ENCODE data around the gene EFCAB6. TPM values are rescaled to one million over a fixed set of nuclear protein-coding genes. Genes with fewer than 3 reads are reported as not detected.

The EFCAB6 gene
- polyA plus RNA-seq, 3 donors = 0.76 to 0.98 TPM; not detected in 1

DNA sequence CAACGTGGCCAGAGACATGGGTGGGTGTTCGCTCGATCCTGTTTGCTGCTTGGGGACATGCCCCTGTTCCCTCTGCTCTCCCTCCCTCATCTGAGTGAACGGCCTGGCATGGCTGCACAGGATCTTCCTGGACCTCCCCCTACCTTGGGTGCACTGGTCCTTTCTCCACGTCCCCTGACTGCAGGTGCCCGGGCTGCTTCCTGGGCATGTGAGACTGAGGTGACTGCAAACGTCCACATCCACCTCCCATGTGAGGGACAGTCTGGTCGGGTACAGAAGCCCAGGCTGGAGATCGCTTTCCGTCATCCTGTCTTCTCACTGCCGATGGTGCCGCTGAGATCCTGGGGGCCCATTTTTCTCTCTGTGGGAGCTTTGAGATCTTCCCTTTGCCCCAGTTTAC lies 38.4 kb upstream of the EFCAB6 start:
- WGBS, 3 donors = 70 to 74% (median 72%) methylated on average over 12 of the region's 12 CpGs
- no peak overlapping the region for H3K27ac ChIP-seq (ENCODE audit: low read depth, low read length)

DNA sequence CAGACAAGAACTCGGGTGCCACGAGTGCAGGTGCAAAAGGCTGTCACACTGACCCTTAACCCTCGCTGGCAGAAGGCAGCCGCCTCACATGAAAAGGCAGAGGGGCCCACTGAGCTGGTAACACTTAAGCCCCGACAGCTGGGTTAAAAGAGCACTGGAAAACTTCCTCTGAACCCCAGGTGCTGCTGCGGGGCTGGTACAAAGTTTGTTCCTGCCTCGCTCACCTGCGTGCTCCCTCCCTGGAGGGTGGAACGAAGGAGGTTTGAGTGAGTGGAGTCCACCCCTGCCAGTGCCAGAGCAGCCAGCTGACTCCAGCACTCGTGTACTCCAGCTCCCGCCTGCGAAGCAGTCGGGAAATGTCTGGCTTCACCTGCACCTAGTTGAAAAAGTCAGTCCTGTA lies 37.6 kb upstream of the EFCAB6 start:
- WGBS, 3 donors = 71 to 83% (median 81%) methylated on average over 13 of the region's 13 CpGs
- no peak overlapping the region for H3K27ac ChIP-seq (ENCODE audit: low read depth, low read length)

DNA sequence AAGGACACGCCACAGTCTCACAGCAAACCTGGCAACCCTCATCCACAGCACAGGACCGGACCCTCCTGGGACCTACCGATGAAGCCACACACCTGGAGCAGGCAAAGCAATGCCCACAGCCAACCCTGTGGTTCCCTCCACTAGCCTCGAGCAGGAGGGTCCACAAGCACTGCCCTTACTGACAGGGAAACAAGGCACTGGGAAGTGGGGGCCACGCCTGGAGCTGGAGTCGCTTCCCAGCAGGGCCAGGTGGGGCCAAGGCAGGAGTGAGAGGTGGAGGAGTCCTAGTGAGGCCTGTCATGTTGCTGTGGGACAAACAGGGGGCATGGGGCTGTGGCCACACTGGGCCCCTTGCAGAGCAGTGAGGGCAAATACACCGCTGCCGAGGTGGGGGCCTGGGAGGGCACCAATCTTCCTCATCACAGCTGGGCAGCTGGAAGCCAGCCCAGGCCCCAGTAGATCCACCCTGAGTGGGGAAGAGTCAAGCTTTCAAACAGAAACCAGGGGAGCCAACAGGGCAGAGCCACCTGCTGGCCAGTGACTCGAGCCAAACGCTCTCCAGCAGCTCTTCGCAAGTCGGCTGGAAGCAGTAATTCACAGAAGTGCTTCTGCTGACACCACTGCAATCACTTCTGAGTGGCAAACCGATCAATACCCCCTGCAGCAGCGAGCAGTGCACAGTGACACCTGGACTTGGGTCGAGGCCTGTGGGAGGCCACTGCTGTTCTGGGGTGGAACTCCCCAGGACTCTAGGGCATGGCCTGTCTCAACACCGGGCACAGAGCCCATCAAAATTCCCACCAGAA lies 36.5 kb upstream of the EFCAB6 start:
- 39 to 58% (median 52%) methylated on average over 16 of the region's 16 CpGs for WGBS, 3 donors
- H3K27ac ChIP-seq (ENCODE audit: low read depth, low read length) = no peak overlapping the region

DNA sequence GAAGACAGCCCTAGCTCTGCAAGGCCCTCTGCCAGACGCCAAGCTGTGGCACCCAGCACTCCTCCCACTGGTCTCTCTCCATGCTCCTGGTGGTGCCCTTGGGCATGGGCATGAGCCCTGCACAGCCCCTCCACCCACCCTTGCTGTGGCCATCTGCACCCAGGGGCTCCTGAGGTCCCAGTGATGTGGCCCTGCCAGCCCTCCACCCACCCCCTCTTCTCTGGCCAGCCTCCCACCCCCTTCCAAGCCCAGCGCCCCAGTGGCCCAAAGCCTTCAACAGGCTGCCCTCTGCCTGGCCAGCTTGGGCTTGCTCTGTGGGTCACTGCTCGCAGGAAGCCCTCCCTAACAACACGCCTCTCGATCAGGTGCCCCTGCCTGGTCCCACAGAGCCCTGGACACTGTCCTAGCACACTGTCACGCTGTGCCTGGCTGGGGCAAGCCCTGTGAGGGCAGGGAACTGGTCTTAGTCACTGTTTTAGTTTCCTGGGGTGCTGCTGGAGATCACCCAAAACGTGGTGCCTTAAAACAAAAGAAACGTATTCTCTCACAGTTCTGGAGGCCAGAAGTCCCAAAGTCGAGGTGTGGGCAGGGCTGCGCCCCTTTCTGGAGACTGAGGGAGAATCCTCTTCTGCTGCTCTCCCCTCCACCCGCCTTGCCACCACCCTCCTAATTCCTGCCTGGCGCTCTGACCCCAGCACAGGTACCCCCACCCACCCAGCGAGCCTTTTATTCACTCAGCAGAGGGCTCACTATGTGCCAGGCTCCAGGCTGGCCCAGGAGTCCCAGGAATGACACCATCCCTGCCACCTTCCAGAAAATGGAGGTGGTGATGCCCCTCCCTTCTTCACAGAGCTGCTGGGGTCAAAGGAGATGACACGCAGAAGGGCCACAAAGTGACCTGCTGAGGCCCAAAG lies 35.5 kb upstream of the EFCAB6 start:
- WGBS, 3 donors = 83 to 89% (median 85%) methylated on average over 14 of the region's 14 CpGs
- H3K27ac ChIP-seq (ENCODE audit: low read depth, low read length) = no peak overlapping the region

DNA sequence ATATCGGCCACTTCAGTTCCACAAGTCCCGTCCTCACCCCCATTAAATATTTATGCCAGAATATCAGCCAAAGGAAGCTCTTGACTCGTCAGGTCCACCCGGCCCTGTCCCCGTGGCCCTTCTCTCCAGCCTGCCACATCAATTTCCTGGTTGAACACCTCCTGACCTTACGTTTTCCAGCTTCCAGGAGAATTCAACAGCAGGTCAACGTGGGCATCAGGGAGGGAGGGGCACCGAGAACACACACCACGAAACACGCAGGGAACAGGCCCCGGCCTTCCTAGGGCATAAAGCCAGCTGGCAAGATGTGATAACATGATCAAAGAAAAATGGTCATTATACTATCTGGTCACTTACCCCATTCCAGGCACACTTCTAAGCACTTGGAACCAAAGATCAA lies 34.9 kb upstream of the EFCAB6 start:
- no peak overlapping the region for H3K27ac ChIP-seq (ENCODE audit: low read depth, low read length)
- 57 to 82% (median 68%) methylated on average over 11 of the region's 11 CpGs for WGBS, 3 donors

DNA sequence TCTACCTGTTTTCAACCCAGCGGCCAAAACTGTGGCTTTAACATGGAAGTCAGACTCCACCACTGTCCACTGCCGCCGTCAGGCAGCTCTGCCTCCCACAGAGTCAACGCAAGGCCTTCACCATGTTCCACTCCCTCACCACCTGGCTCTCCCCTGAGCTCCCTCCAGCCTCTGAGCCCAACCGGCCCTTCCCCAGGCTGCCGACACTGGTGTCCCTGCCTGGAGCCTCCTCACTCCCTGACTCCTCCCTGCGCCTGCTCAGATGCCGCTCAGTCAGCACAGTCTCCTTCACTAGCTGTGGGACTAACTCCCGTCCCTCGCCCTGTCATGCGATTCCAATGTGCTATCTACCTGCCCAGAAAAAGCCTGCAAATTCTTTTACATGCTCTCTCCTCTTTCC lies 33.9 kb upstream of the EFCAB6 start:
- no peak overlapping the region for H3K27ac ChIP-seq (ENCODE audit: low read depth, low read length)
- WGBS, 3 donors = 75 to 80% (median 78%) methylated on average over 11 of the region's 11 CpGs

DNA sequence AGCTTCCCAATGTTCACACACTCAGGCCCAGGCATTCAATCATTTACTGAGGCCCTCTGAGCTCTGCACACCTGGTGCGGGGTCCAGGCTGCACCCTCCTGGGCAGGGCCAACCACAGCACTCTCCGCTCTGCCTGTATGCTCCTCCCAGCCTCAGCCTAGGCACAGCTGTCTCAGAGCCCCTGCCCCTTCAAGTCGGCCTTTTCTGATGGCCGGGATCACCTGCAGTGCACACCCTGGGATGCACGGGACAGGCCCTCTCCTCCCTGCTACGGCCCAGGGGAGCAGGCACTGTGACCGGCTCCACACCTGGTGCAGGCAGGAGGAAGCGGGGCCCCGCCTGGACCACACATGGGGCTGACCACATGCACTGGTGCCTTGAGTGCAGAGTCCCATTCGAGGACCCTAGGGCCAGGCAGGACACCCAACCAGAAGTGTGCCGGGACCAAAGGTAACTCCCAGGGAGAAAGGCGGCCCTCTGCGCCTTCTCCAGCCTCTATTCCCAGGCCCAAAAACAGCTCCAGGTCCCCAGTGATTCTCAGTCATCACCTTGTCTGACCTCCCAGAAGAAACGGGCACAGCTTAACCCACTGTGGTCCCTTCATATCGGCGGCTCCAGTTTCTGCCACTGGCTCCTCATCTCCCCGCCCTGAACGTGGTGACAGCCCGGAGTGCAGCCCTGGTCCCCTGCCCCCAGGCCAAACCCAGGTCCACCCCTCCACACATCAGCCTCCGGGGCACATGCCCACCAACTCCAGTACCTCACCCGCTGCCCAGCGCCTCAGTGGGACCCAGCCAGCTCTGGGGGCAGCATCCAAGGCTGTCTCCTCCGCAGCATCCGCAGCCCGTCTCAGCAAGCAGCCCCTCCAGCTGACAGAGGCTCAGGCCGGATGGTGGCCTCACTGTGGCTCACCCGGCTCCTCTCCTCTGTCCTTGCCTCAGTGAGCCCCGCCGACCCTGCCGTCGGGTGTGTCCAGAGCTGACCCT lies 32.7 kb upstream of the EFCAB6 start:
- 78 to 85% (median 84%) methylated on average over 29 to 31 of the region's 31 CpGs for WGBS, 3 donors
- H3K27ac ChIP-seq (ENCODE audit: low read depth, low read length) = no peak overlapping the region

DNA sequence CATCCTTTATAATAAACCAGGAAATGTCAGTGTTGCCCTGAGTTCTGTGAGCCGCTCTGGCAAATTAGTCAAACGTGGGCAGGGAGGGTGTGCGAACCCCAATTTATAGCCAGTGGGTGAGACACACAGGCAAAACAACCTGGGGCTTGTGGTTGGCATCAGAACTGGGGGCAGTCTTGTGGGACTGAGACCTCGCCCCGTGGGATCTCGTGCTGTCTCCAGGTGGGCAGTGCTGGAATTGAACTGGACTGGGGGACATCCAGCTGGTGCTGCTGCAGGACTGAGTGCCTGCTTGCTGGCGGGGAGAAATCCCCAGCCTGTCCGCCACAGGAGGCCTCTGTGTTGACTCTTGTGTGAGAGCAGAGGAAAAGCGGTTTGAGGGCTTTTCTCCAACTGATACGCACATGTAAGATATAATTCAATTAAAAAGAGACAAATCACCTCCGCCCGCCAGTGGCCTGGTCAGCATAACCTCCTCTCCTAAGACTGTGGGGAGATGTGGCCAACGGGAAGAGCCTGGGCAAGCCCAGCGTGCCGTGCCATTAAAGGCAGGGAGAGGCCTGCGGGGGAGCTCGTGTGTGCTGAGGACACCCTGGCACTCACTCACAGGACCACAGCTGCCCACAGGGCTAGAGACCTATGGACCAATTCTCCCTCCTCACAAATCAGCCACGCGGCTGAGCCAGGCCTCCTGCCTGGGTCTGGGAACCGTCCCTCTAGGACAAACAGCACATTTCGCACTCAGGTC lies 31.9 kb upstream of the EFCAB6 start:
- no peak overlapping the region for H3K27ac ChIP-seq (ENCODE audit: low read depth, low read length)
- 79 to 84% (median 82%) methylated on average over 20 to 21 of the region's 21 CpGs for WGBS, 3 donors

DNA sequence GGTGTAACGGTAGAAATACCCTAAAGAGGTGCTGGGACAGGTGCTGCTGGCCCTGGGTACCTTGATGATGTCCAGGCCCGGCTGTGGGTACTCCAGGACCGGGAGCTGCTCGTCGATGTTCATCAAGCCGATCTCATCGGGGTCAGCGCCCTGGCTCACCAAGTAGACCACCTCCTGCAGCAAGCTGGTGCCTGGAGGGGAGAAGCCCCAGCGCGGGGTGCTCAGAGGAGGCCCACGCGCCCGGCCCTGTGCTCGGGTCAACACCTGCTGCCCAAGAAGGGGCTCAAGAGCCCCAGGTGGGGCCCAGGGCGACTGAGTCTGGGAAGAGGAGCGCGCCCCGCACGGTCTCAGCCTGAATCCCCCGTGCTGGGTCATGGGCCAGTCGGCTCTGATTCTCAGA lies 29.6 kb upstream of the EFCAB6 start:
- WGBS, 3 donors = 88 to 89% (median 88%) methylated on average over 21 of the region's 21 CpGs
- H3K27ac ChIP-seq (ENCODE audit: low read depth, low read length) = no peak overlapping the region

DNA sequence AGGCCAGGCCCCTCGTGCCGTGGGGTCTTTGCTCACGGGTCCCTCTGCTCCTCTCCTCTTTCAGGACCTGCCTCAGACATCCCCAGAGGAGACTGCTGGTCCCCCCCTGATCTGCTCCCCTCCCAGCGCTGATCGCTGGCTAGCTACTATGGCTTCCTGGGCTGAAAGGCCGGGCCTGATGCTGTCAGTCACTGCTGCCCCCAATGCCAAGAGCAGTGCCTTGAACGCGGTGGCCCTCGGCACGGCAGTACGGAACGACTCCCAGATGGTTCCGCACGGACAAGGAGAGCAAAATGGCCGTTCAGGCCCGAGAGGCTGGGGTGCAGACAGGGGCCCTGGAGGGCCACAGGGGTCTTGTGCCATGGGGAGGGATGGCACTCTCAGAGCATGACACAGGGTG lies 28.7 kb upstream of the EFCAB6 start:
- no peak overlapping the region for H3K27ac ChIP-seq (ENCODE audit: low read depth, low read length)
- 84 to 89% (median 85%) methylated on average over 16 of the region's 16 CpGs for WGBS, 3 donors

DNA sequence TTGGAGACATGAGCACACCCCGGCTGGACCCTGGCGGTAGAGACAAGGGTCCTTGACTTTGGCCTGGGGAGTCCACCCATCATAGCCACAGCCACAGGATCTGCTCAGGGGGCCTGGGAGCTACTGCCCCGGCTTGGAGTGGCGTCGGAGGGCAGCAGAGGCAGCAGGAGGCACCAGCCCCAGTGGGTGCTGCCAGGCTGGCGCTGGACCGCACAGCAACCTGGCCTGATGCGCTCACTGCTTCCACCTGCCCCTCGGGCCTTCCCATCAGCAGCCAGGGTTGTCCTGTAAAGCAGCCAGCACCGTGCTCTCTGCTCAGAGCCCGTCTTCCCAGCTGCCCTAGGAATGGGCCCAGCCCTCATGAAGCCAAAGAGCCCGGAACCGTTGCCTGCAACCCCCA lies 28.3 kb upstream of the EFCAB6 start:
- no peak overlapping the region for H3K27ac ChIP-seq (ENCODE audit: low read depth, low read length)
- WGBS, 3 donors = 85 to 88% (median 85%) methylated on average over 13 of the region's 13 CpGs

DNA sequence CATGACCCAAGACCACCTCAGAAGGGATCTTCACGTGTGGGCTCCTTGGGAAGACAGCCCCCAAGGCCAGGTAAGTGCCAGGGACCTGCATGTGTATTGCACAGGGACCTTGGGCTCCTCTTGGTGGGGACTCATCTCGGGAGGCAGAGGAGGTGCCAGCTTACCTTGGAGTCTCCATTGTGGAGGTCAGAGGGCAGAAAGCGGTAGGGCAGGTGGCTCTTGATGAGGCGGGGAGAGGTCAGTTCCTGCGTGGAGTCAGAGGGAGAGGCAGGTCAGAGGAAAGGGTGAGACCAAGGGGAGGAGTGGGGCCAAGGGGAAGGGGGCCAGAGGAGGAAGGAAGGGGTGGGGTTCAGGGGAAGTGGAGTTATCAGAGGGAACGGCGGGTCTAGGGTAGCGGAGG lies 27.7 kb upstream of the EFCAB6 start:
- no peak overlapping the region for H3K27ac ChIP-seq (ENCODE audit: low read depth, low read length)
- 52 to 59% (median 52%) methylated on average over 8 of the region's 8 CpGs for WGBS, 3 donors

DNA sequence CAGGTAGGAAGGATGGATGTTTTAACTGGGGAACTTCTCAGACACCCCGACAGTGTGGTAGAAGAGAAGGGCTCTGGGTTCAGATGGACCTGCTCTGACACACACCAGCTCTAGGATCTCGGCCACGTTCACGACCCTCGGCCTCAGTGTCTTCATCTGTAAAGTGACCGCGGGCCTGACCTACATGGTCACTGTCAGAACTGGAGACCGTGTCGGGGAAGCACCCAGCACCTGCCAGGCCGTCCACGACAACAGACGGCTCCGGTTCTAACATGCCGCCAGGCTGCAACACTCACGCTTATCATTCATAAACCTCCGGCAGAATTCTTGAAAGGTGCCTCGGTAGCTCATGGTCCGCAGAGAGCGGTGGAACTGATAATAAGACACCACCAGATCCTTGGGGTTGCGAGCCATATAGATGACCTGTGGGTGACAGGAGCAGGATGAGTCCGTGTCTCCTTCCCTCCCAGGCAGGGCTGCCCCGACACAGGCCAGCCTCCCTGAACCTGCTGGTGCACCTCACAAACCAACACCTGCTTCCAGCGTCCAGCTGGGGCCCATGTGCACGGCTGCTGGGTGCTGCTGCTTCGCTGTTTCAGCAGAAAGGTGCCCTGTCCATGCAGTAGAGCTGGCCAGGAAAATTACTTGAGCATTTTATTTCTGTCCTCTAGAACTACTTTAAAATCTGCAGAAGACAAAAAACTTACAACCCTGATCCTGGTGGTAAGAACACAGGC lies 26.6 kb upstream of the EFCAB6 start:
- H3K27ac ChIP-seq (ENCODE audit: low read depth, low read length) = no peak overlapping the region
- 90 to 93% (median 91%) methylated on average over 25 of the region's 25 CpGs for WGBS, 3 donors

DNA sequence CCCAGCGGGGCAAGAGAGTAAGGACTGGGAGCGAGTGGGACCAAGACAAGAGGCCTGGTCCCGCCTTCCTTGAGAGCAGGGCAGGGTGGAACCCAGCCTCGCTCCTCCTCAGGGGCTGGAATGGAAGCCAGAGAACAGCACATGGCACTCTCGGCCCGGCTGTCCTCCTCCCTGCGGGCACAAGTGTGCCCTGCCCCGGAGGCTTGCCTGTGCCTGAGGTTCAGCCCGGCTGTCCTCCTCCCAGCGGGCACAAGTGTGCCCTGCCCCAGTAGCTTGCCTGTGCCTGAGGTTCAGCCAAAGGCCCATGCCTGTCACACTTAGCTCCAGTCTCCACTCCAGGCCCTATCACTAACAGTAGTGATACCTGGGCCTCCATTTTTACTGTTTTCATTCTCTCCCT lies 26.1 kb upstream of the EFCAB6 start:
- WGBS, 3 donors = 83 to 87% (median 84%) methylated on average over 9 to 10 of the region's 10 CpGs
- no peak overlapping the region for H3K27ac ChIP-seq (ENCODE audit: low read depth, low read length)

DNA sequence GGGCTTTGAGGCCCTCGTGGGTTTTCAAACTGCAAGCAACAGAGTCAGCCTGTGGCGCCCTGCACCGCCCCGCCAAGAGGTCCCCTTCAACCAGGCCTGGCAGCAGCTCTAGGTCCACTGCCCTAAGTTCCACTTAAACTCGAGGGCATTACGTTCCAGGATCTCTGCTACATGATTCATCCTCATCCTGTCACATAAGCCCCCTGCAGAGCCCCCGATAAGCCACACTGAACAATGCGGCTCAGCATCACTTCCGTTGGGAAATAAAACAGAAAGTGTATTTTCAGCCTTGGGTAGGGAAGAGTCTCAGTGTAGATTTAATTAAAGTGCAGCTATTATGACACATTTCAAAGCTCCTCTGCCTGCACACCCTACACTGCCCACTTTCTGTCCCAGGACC lies 25.6 kb upstream of the EFCAB6 start:
- 68 to 78% (median 77%) methylated on average over 9 of the region's 9 CpGs for WGBS, 3 donors
- no peak overlapping the region for H3K27ac ChIP-seq (ENCODE audit: low read depth, low read length)

DNA sequence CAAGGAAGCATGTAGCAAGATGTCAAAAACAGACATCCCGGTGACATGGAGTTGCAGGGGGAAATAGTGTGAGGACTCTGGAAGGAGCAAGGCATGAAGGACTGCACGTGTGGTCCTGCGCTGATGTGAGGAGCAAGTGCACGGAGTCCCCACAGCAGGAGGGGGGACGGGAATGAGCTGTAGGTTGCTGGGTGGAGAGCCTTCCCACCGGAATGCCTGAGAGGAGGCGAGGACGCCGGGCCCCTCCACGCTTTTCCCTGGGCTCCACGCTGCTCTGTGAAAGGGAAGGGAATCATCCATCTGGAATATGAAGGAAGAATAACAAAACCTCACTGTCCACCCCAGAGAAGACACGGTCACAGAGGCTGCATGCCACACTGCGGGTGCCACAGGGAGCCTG lies 23.6 kb upstream of the EFCAB6 start:
- no peak overlapping the region for H3K27ac ChIP-seq (ENCODE audit: low read depth, low read length)
- WGBS, 3 donors = 84 to 88% (median 86%) methylated on average over 13 of the region's 13 CpGs

DNA sequence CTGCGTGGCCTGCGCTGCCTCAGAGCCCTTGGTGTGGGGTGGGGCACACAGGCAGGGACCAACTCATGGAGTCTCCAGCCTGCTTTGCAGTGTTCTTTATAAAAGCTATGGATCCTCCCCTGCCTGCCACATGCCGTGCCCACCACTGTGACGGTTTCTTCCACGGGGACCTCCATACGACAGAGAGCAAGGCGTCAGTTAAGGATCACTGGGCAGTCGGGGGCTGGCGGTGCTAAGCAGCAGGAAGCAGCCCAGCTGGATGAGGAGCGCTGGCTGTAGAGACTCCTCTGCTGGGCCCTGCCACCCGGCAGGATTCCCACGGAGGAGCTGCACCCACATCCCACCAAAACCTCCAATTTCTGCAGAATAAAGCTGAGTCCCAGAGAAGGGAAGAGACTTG lies 23.1 kb upstream of the EFCAB6 start:
- WGBS, 3 donors = 61 to 69% (median 66%) methylated on average over 11 to 12 of the region's 12 CpGs
- no peak overlapping the region for H3K27ac ChIP-seq (ENCODE audit: low read depth, low read length)

Data from adipose tissue (tissue), 3 donors.